Effector memory CD4-positive, alpha-beta T cell (primary cell): ENCODE data around the gene SMTNL2.
"Not testable (repeated sequence)": the region's sequence is repeated elsewhere in the genome, so short reads cannot be mapped to it uniquely, and the experiment has no call there.

ENCODE experiments used
- DNase-seq, 3 donors: peaks; one replicate each; pipeline ENCODE4 v3.0.0-alpha.2; 2020
- H3K27ac ChIP-seq: 2 replicates; pipeline ENCODE4 v1.7.0; 2013; ENCODE audit warnings: mild to moderate bottlenecking, low read length, moderate library complexity; ENCODE audit not compliant: insufficient read depth, poor library complexity, severe bottlenecking
- H3K27me3 ChIP-seq: replicated peaks from 2 replicates; pipeline ENCODE4 v1.7.0; 2013; ENCODE audit warnings: mild to moderate bottlenecking, low read length; ENCODE audit not compliant: insufficient read depth, control insufficient read depth, poor library complexity, severe bottlenecking
- H3K36me3 ChIP-seq: 2 replicates; pipeline ENCODE4 v1.7.0; 2013; ENCODE audit warnings: mild to moderate bottlenecking, low read length, moderate library complexity; ENCODE audit not compliant: control insufficient read depth, insufficient read depth
- H3K4me1 ChIP-seq: 2 replicates; pipeline ENCODE4 v1.7.0; 2013; ENCODE audit warnings: low read length, mild to moderate bottlenecking; ENCODE audit not compliant: control insufficient read depth, insufficient read depth, poor library complexity, severe bottlenecking
- H3K4me3 ChIP-seq: 2 replicates; pipeline ENCODE4 v1.7.0; 2013; ENCODE audit warnings: low read length, low read depth, mild to moderate bottlenecking; ENCODE audit not compliant: insufficient read depth, poor library complexity, severe bottlenecking
- H3K9me3 ChIP-seq: 2 replicates; pipeline ENCODE4 v1.7.0; 2013; ENCODE audit warnings: mild to moderate bottlenecking, low read length, moderate library complexity; ENCODE audit not compliant: control insufficient read depth

Gene SMTNL2

GRCh38 chr17:4584917-4585637 is 748 bp downstream of the SMTNL2 start:
- Histone ChIP-seq H3K4me3 (no peak overlapping the region), H3K36me3 (no peaks in the 10 kb centered on the region), H3K27me3 (peaks cover 12% of the 10 kb centered on the region), H3K9me3 (no peaks in the 10 kb centered on the region), H3K4me1 (peaks cover 5% of the 10 kb centered on the region), H3K27ac (no peak overlapping the region)
- no peak for DNase-seq

GRCh38 chr17:4585638-4585994 is 1.3 kb downstream of the SMTNL2 start:
- no peaks in the 10 kb centered on the region for H3K9me3 ChIP-seq
- no peaks in the 10 kb centered on the region for H3K36me3 ChIP-seq
- H3K27me3 ChIP-seq: peaks cover 12% of the 10 kb centered on the region
- no peak overlapping the region for H3K27ac ChIP-seq
- no peak overlapping the region for H3K4me3 ChIP-seq
- DNase-seq: no peak
- peaks cover 5% of the 10 kb centered on the region for H3K4me1 ChIP-seq

GRCh38 chr17:4586043-4586442 is 1.7 kb downstream of the SMTNL2 start:
- Histone ChIP-seq H3K4me1 (peaks cover 5% of the 10 kb centered on the region), H3K36me3 (no peaks in the 10 kb centered on the region)

GRCh38 chr17:4587195-4587594 is 2.9 kb downstream of the SMTNL2 start:
- Histone ChIP-seq H3K4me1 (peaks cover 5% of the 10 kb centered on the region), H3K9me3 (no peaks in the 10 kb centered on the region), H3K27ac (no peak overlapping the region), H3K27me3 (peaks cover 12% of the 10 kb centered on the region), H3K36me3 (no peaks in the 10 kb centered on the region), H3K4me3 (no peak overlapping the region)
- no peak for DNase-seq

More at GRCh38 chr17:4586043-4586442, 1.7 kb downstream of the SMTNL2 start:
- Histone ChIP-seq H3K27ac (no peak overlapping the region), H3K27me3 (peaks cover 12% of the 10 kb centered on the region), H3K9me3 (no peaks in the 10 kb centered on the region), H3K4me3 (no peak overlapping the region)
- no peak for DNase-seq

- H3K36me3 ChIP-seq: no peaks in the 10 kb centered on the region
- peaks cover 12% of the 10 kb centered on the region for H3K27me3 ChIP-seq
- no peak overlapping the region for H3K4me3 ChIP-seq
- H3K4me1 ChIP-seq: peaks cover 5% of the 10 kb centered on the region
- H3K27ac ChIP-seq: no peak overlapping the region
- DNase-seq: no peak
- H3K9me3 ChIP-seq: no peaks in the 10 kb centered on the region
These were observed 3.5 kb downstream of the SMTNL2 start for GRCh38 chr17:4587803-4588202.

GRCh38 chr17:4588391-4588790 is 4.1 kb downstream of the SMTNL2 start:
- DNase-seq: no peak
- no peaks in the 10 kb centered on the region for H3K36me3 ChIP-seq
- H3K27me3 ChIP-seq: peaks cover 8% of the 10 kb centered on the region
- no peak overlapping the region for H3K27ac ChIP-seq
- H3K9me3 ChIP-seq: no peaks in the 10 kb centered on the region
- peaks cover 5% of the 10 kb centered on the region for H3K4me1 ChIP-seq
- H3K4me3 ChIP-seq: no peak overlapping the region

- H3K36me3 ChIP-seq: no peaks in the 10 kb centered on the region
- H3K27me3 ChIP-seq: peaks cover 2% of the 10 kb centered on the region
- peaks cover 3% of the 10 kb centered on the region for H3K4me1 ChIP-seq
- no peak overlapping the region for H3K27ac ChIP-seq
- no peak for DNase-seq
- H3K4me3 ChIP-seq: no peak overlapping the region
- no peaks in the 10 kb centered on the region for H3K9me3 ChIP-seq
These were observed 4.7 kb downstream of the SMTNL2 start for GRCh38 chr17:4588898-4589625.

GRCh38 chr17:4590042-4590441 is 5.7 kb downstream of the SMTNL2 start:
- not testable (repeated sequence) for H3K4me3 ChIP-seq, H3K27me3 ChIP-seq, H3K36me3 ChIP-seq, H3K27ac ChIP-seq, H3K9me3 ChIP-seq, DNase-seq, H3K4me1 ChIP-seq

- no peaks in the 10 kb centered on the region for H3K9me3 ChIP-seq
- DNase-seq: no peak
- H3K4me1 ChIP-seq: no peaks in the 10 kb centered on the region
- no peaks in the 10 kb centered on the region for H3K36me3 ChIP-seq
- H3K4me3 ChIP-seq: no peak overlapping the region
- no peak overlapping the region for H3K27ac ChIP-seq
- no peaks in the 10 kb centered on the region for H3K27me3 ChIP-seq
These were observed 6.7 kb downstream of the SMTNL2 start for GRCh38 chr17:4590981-4591453.

- DNase-seq: no peak
- H3K27ac ChIP-seq: no peak overlapping the region
- H3K4me3 ChIP-seq: no peak overlapping the region
- H3K4me1 ChIP-seq: no peaks in the 10 kb centered on the region
- no peaks in the 10 kb centered on the region for H3K36me3 ChIP-seq
- H3K27me3 ChIP-seq: no peaks in the 10 kb centered on the region
- no peaks in the 10 kb centered on the region for H3K9me3 ChIP-seq
These were observed 7.2 kb downstream of the SMTNL2 start for GRCh38 chr17:4591529-4591928.
